ENCODE data around the gene CLMN.

GRCh38 chr14:95321693-95322455 lies 2.2 kb upstream of the CLMN start:
- TF ChIP-seq EZH2phosphoT487 (IDR thresholded peaks at IDR 0.05; ENCODE audit: insufficient read depth, low read depth) (no peak), EZH2 (IDR thresholded peaks at IDR 0.05; ENCODE audit: insufficient read depth, poor library complexity, severe bottlenecking) (no peak)

All from GM23248 (cell line).